K562 (cell line): Measurements from ENCODE around the gene MS4A8. TPM values are rescaled to one million over a fixed set of nuclear protein-coding genes. Genes with fewer than 3 reads are reported as not detected.

Experiments used
- ATAC-seq: fragments of 200-7000 bp; cut with Tn5 transposase; 3 replicates; pipeline ENCODE4 v1.9.1; 2020; ENCODE audit warnings: moderate library complexity
- BruUV-seq: library from RNA; stranded (reverse); fragments of 400-500 nt; replicated peaks from 2 replicates; lab custom pipeline; 2021; lab: Mats Ljungman, UMichigan
- CTCF ChIA-PET: fragments of 300-600 bp; formaldehyde crosslinking; extraction: SDS; loops from one replicate; lab custom pipeline; 2021; ENCODE audit warnings: low intra/inter-chr PET ratio; lab: Yijun Ruan, JAX
- POLR2A ChIA-PET: fragments of 300-600, 350-650 bp; sonication (Branson Sonifier 250); formaldehyde crosslinking; extraction: SDS; loops from one replicate; lab custom pipeline; 2021; ENCODE audit warnings: antibody characterized with exemption, inconsistent platforms; lab: Yijun Ruan, JAX
- DNase-seq, 4 experiments: peaks; one replicate each; pipeline versions ENCODE4 v3.0.0 to v3.0.0-alpha.2; 2011 to 2018; ENCODE audit warnings: low spot score in 3 of 4, mixed read lengths in 3 of 4; ENCODE audit errors: extremely low read depth in 1 of 4
- FAIRE-seq: peaks from 2 replicates; lab custom pipeline; 2011; peaks lifted over from hg19 to GRCh38; lab: Jason Lieb, UNC
- H2AFZ ChIP-seq: 2 replicates; pipeline ENCODE4 v1.6.0; 2011; ENCODE audit warnings: low read depth, low read length, control low read depth, inconsistent platforms
- H3K27ac ChIP-seq: fragments of 200-600 bp; 3 replicates; pipeline ENCODE4 v1.8.0; 2011; ENCODE audit warnings: low read depth, mild to moderate bottlenecking, control low read depth, inconsistent platforms, low read length, moderate library complexity, mixed read lengths; ENCODE audit errors: extremely low read depth
- H3K27me3 ChIP-seq, 2 experiments: fragments of 300-600 bp in 1 of 2; 2 replicates in 1 of 2; 3 replicates in 1 of 2; pipeline versions ENCODE4 v1.6.0 to v1.8.0; 2011; ENCODE audit warnings: inconsistent platforms in 2 of 2, low read length in 2 of 2, mild to moderate bottlenecking in 1 of 2, mixed read lengths in 1 of 2, moderate library complexity in 1 of 2; ENCODE audit not compliant: control insufficient read depth in 2 of 2, insufficient read depth in 2 of 2
- H3K36me3 ChIP-seq: fragments of 300-600 bp; 3 replicates; pipeline ENCODE4 v1.8.0; 2011; ENCODE audit warnings: mild to moderate bottlenecking, low read length, inconsistent platforms; ENCODE audit not compliant: control insufficient read depth, insufficient read depth
- H3K4me1 ChIP-seq, 2 experiments: fragments of 200-600 bp in 1 of 2; replicated peaks in 1 of 2; 2 replicates in 1 of 2; 3 replicates in 1 of 2; pipeline versions ENCODE4 v1.5.1 to v1.8.0; 2011; ENCODE audit warnings: inconsistent platforms in 2 of 2, low read length in 2 of 2, mild to moderate bottlenecking in 1 of 2, mixed read lengths in 1 of 2, moderate library complexity in 1 of 2; ENCODE audit not compliant: control insufficient read depth in 2 of 2, insufficient read depth in 2 of 2
- H3K4me2 ChIP-seq: 2 replicates; pipeline ENCODE4 v1.6.1; 2011; ENCODE audit warnings: low read length, control low read depth, inconsistent platforms, mixed read lengths; ENCODE audit not compliant: insufficient read depth
- H3K4me3 ChIP-seq: fragments of 200-600 bp; sonication (generic), shearing (Covaris generic); 2 replicates; pipeline ENCODE4 v1.5.1; 2016; ENCODE audit warnings: control low read depth, inconsistent platforms
- H3K79me2 ChIP-seq: fragments of 200-600 bp; 3 replicates; pipeline ENCODE4 v1.8.0; 2011; ENCODE audit warnings: low read length, inconsistent platforms; ENCODE audit not compliant: control insufficient read depth, insufficient read depth
- H3K9ac ChIP-seq, 2 experiments: 2 replicates each; pipeline versions ENCODE4 v1.6.0 to v1.6.1; 2011; ENCODE audit warnings: low read depth in 2 of 2, low read length in 2 of 2, control low read depth in 1 of 2, inconsistent platforms in 1 of 2, mild to moderate bottlenecking in 1 of 2, mixed read lengths in 1 of 2; ENCODE audit not compliant: insufficient read depth in 1 of 2
- H3K9me1 ChIP-seq: one replicate; pipeline ENCODE4 v1.6.0; 2011; ENCODE audit warnings: inconsistent platforms, mild to moderate bottlenecking, low read length, moderate library complexity; ENCODE audit not compliant: control insufficient read depth, insufficient read depth
- H3K9me3 ChIP-seq: replicated peaks from 2 replicates; pipeline ENCODE4 v1.5.1; 2011; ENCODE audit warnings: low read depth, low read length, inconsistent platforms; ENCODE audit not compliant: control insufficient read depth, insufficient read depth
- H4K20me1 ChIP-seq: replicated peaks from 2 replicates; pipeline ENCODE4 v1.6.1; 2011; ENCODE audit warnings: low read length, inconsistent platforms, mixed read lengths; ENCODE audit not compliant: control insufficient read depth, insufficient read depth
- MIER1 ChIP-seq: fragments of 450-650 bp; IDR thresholded peaks from 2 replicates; pipeline ENCODE4 v1.6.1; 2016; ENCODE audit warnings: antibody characterized with exemption, mild to moderate bottlenecking, low read depth
- NFIC ChIP-seq: fragments of 450-650 bp; IDR thresholded peaks from 2 replicates; pipeline ENCODE4 v1.6.1; 2017; ENCODE audit warnings: mild to moderate bottlenecking, inconsistent platforms
- SMARCA5 ChIP-seq: fragments of 450-650 bp; IDR thresholded peaks from 2 replicates; pipeline ENCODE4 v1.6.1; 2016
- WGBS: fragments of 100-300 bp; shearing (Covaris generic); methylation state at CpG from one replicate; pipeline ENCODE4 v1.1.6; 2016; ENCODE audit warnings: low coverage, mixed read lengths; ENCODE audit not compliant: insufficient coverage; ENCODE audit errors: missing lambda C conversion rate; 5-methylcytosine and 5-hydroxymethylcytosine counted together
- in situ Hi-C: fragments of 300-500 bp; cut with MboI; formaldehyde crosslinking; loops from 4 replicates; pipeline ENCODE4 v1.15.0; 2018; ENCODE audit warnings: inconsistent platforms, mixed read lengths
- intact Hi-C: fragments of 100-400 bp; cut with micrococcal nuclease; formaldehyde crosslinking; loops from 2 replicates; pipeline ENCODE4 v1.14.2; 2022
- polyA plus RNA-seq, 8 experiments: library from polyadenylated mRNA; depleted of rRNA in 4 of 8; stranded (reverse) in 5 of 8; unstranded in 3 of 8; fragments of >200 nt; fragmentation: Nextera tagmentation in 2 of 8; fragmentation: Illumina TruSeq in 1 of 8; extraction: Ambion mirVana in 2 of 8; extraction: Trizol in 1 of 8; gene quantifications; 2 replicates each; pipeline versions ENCODE4 v1.2.1 to v1.2.3, GENCODE V29; 2011 to 2014; ENCODE audit warnings: inconsistent platforms in 1 of 8, missing spikeins in 1 of 8
- total RNA-seq, 7 experiments: library from RNA; depleted of rRNA in 6 of 7; stranded (reverse); fragments of >200 nt in 6 of 7; fragmentation: Illumina TruSeq in 2 of 7; extraction: Trizol in 2 of 7; gene quantifications; 2 replicates each; pipeline versions ENCODE4 v1.2.1 to v1.2.3, GENCODE V29; 2011 to 2021; ENCODE audit warnings: low replicate concordance in 1 of 7
- TF ChIP-seq, protein P1 (sequence below), 2 experiments: fragments of 450-650 bp in 1 of 2; sonication (generic) in 1 of 2; formaldehyde crosslinking in 1 of 2; IDR thresholded peaks; 2 replicates each; pipeline versions ENCODE4 v1.7.1 to v1.9.0; 2016 to 2022; ENCODE audit warnings: inconsistent platforms in 1 of 2, mild to moderate bottlenecking in 1 of 2, missing genetic modification reagents in 1 of 2

The MS4A8 gene
- total and polyA plus RNA-seq, 9 of the 15 experiments (the other 6 are each of a cell fraction or from before 2014, with no cell fraction given): not detected

DNA sequence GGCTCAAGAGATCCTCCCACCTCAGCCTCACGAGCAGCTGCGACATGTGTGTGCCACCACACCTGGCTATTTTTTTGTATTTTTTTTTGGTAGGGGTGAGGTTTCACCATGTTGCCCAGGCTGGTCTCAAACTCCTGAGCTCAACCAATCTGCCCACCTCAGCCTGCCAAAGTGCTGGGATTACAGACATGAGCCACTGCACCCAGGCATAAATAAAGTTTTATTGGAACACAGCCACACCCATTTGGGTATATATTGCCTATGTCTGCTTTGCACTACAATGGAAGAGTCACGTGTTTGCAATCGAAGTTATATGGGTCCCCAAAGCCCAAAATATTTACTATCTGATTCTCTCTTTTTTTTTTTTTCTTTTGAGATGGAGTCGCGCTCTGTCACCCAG lies 55.5 kb downstream of the MS4A8 start:
- peaks cover 23 to 43% of the 10 kb centered on the region in 2 experiments for H3K27me3 ChIP-seq
- H3K9ac ChIP-seq: no peak overlapping the region
- intact Hi-C loops (loop anchor here (10.0 kb wide), 2 partner anchors 100 to 490 kb away; no protein-coding TSS in a partner anchor), in situ Hi-C loops (no loop called here)
- no peaks in the 10 kb centered on the region for H3K36me3 ChIP-seq
- no peaks in the 10 kb centered on the region for H4K20me1 ChIP-seq
- CTCF ChIA-PET: no interaction called here
- FAIRE-seq (no peak), ATAC-seq (no peak), DNase-seq (no peak)
- POLR2A ChIA-PET: no interaction called here
- H3K4me3 ChIP-seq: no peak overlapping the region
- BruUV-seq: no TSS peak
- H3K79me2 ChIP-seq: no peaks in the 10 kb centered on the region
- WGBS: 0% methylated on average over 4 of the region's 6 CpGs
- TF ChIP-seq, protein P1, sequence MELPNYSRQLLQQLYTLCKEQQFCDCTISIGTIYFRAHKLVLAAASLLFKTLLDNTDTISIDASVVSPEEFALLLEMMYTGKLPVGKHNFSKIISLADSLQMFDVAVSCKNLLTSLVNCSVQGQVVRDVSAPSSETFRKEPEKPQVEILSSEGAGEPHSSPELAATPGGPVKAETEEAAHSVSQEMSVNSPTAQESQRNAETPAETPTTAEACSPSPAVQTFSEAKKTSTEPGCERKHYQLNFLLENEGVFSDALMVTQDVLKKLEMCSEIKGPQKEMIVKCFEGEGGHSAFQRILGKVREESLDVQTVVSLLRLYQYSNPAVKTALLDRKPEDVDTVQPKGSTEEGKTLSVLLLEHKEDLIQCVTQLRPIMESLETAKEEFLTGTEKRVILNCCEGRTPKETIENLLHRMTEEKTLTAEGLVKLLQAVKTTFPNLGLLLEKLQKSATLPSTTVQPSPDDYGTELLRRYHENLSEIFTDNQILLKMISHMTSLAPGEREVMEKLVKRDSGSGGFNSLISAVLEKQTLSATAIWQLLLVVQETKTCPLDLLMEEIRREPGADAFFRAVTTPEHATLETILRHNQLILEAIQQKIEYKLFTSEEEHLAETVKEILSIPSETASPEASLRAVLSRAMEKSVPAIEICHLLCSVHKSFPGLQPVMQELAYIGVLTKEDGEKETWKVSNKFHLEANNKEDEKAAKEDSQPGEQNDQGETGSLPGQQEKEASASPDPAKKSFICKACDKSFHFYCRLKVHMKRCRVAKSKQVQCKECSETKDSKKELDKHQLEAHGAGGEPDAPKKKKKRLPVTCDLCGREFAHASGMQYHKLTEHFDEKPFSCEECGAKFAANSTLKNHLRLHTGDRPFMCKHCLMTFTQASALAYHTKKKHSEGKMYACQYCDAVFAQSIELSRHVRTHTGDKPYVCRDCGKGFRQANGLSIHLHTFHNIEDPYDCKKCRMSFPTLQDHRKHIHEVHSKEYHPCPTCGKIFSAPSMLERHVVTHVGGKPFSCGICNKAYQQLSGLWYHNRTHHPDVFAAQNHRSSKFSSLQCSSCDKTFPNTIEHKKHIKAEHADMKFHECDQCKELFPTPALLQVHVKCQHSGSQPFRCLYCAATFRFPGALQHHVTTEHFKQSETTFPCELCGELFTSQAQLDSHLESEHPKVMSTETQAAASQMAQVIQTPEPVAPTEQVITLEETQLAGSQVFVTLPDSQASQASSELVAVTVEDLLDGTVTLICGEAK (IDR thresholded peaks at IDR 0.05): peak; percentile 93
- TF ChIP-seq, protein P1 (CRISPR knock-in tag; IDR thresholded peaks at IDR 0.05): no peak; the same call in 1 of the 2 replicates
- TF ChIP-seq SMARCA5 (no peak), NFIC (no peak), MIER1 (no peak)
- peaks cover 0 to 8% of the 10 kb centered on the region in 2 experiments; a peak in 2 of 5 replicates for H3K4me1 ChIP-seq
- H3K4me2 ChIP-seq: no peak overlapping the region
- no peaks in the 10 kb centered on the region for H3K9me3 ChIP-seq
- H3K27ac ChIP-seq: no peak overlapping the region
- no peaks in the 10 kb centered on the region for H3K9me1 ChIP-seq
- no peak overlapping the region for H2AFZ ChIP-seq
